Activated CD8-positive, alpha-beta T cell treated with anti-CD3 and anti-CD28 coated beads, Interleukin-2, amount 10 ng/mL, durations not matched to agents 7 days and 5 days (primary cell): ENCODE data around the gene PSME1. TPM values are rescaled to one million over a fixed set of nuclear protein-coding genes. Genes with fewer than 3 reads are reported as not detected.

ENCODE experiments used
- ATAC-seq: fragments of 150-1000 bp; cut with Tn5 transposase; one replicate; pipeline ENCODE4 v1.10.0; 2021; ENCODE audit warnings: moderate library complexity
- CTCF ChIA-PET: fragments of 350-600 bp; sonication (Branson Sonifier 250); formaldehyde crosslinking; loops from one replicate; lab custom pipeline; 2021; ENCODE audit warnings: antibody characterized with exemption; lab: Charles Lee
- POLR2A ChIA-PET: fragments of 350-600 bp; sonication (Branson Sonifier 250); formaldehyde crosslinking; loops from one replicate; lab custom pipeline; 2021; ENCODE audit warnings: antibody characterized with exemption; lab: Charles Lee
- DNase-seq: peaks from one replicate; pipeline ENCODE4 v3.0.0-alpha.2; 2020
- H3K27ac Mint-ChIP-seq: one replicate; pipeline ENCODE4 v1.8.0; 2021; ENCODE audit warnings: mild to moderate bottlenecking, mixed read lengths
- H3K27me3 Mint-ChIP-seq: one replicate; pipeline ENCODE4 v1.8.0; 2021; ENCODE audit warnings: low read depth, mixed read lengths
- H3K36me3 Mint-ChIP-seq: one replicate; pipeline ENCODE4 v1.8.0; 2021; ENCODE audit warnings: low read depth, mixed read lengths
- H3K4me1 Mint-ChIP-seq: one replicate; pipeline ENCODE4 v1.8.0; 2021; ENCODE audit warnings: low read depth, mixed read lengths
- H3K4me3 Mint-ChIP-seq: one replicate; pipeline ENCODE4 v1.8.0; 2021; ENCODE audit warnings: mild to moderate bottlenecking, mixed read lengths
- H3K9me3 Mint-ChIP-seq: one replicate; pipeline ENCODE4 v1.8.0; 2022; ENCODE audit warnings: mixed read lengths; ENCODE audit not compliant: insufficient read depth
- total RNA-seq, 2 experiments: library from RNA; stranded (reverse); gene quantifications; one replicate each; pipeline ENCODE4 v1.2.3, GENCODE V29; 2021

PSME1 gene
- total RNA-seq, 2 experiments from 2014 or later = 516 to 530 TPM

DNA sequence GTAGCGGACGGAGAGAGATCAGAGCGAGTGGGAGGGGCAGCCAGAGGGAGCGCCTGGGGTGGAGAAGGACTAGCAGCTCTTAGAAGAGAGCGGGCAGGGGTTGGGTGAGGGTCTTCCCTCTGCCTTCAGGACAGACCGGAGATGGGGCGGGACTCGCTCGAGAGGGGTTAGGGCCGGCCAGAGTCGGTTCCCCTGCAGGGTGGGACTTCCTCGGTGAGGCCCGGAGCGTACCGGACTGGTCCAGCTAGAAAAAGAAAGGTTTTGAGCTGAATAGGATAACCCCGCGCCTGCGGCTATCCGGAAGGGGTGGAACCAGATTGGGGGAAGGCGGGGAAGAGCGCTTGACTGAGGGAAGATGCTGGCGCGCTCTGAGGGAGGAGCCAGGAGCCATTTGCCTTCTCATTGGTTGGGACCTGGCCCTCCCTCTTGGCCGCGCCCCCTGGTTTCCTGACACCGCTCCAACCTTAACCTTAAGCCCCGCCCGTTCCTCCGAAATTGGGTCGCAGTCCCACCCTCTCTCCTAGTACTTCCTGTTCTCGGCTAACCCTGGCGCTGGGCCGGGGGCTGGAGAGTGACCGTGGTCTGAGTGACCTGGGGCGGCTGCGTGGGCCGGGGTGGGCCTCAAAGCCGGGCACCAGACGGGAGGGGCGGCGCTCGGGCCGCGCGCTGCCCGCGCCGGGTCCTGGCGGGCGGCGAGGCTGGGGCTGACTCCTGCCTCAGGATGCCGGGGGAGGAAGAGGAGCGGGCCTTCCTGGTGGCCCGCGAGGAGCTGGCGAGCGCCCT lies 11.2 kb downstream of the PSME1 start, which contains the start of gene RNF31:
Gene RNF31, plus strand, starts transcription at position 521 of the 783 bp plus-strand sequence. Its CDS starts 201 bp downstream, at position 722.
- Mint-ChIP-seq H3K27ac (peak within 1 kb of the TSS; percentile 95), H3K36me3 (peaks cover 81% of the 10 kb centered on the region), H3K9me3 (no peaks in the 10 kb centered on the region), H3K27me3 (no peaks in the 10 kb centered on the region), H3K4me1 (peaks cover 67% of the 10 kb centered on the region), H3K4me3 (peak within 1 kb of the TSS; percentile 88)
- ChIA-PET POLR2A (interaction anchor here (0.6 to 10.1 kb wide), 17 partner anchors 9 to 546 kb away, joined by 3 to 229 read pairs (median 9); partner anchors contain the start of genes CHMP4A, DCAF11, FITM1 and IPO4), CTCF (interaction anchor here (0.7 to 6.1 kb wide), 11 partner anchors 8 to 160 kb away, joined by 3 to 77 read pairs (median 5); partner anchors contain the start of genes CIDEB, DCAF11, IPO4 and IRF9)
- ATAC-seq (peak; percentile 87), DNase-seq (peak; percentile 100)

GRCh38 chr14:24147761-24148428 lies 11.9 kb downstream of the PSME1 start:
- H3K4me1 Mint-ChIP-seq = peaks cover 61% of the 10 kb centered on the region
- peak; percentile 36 for DNase-seq

DNA sequence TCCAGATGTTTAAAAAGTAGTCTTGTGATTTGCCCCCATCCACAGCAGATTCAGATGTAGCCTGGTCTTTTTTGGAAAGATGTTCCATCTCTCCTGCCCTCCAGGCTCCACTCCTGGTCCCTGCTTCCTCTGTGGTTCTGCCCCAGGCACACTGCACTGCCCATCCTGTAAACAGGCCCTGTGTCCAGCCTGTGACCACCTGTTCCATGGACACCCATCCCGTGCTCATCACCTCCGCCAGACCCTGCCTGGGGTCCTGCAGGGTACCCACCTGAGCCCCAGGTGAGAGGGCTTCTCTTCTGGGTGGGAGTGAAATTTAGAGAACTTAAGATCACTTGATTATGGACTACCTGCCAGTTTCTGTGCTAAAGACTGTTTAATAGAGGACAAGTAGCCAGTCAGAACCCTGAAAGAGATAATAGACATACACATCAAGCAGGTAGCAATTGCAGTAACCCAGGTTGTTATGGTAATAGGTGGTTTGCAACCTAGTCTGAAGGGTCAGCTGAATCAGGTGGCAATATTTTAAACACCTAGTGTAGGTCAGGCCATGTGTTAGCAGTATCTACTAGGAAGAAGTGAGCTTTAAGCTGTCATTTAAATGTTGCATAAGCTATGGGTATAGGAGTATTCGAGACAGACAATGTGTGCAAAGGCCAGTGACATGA lies 13.4 kb downstream of the PSME1 start:
- peaks cover 71% of the 10 kb centered on the region for H3K36me3 Mint-ChIP-seq
- no peaks in the 10 kb centered on the region for H3K27me3 Mint-ChIP-seq
- peak overlapping the region; percentile 88 for H3K4me3 Mint-ChIP-seq
- POLR2A ChIA-PET = interaction anchor here (1.1 to 10.1 kb wide), 4 partner anchors 12 to 35 kb away, joined by 3 to 229 read pairs (median 52); partner anchors contain the start of genes DCAF11, IRF9, NRL and PSME1
- H3K27ac Mint-ChIP-seq = peak overlapping the region; percentile 57
- no peaks in the 10 kb centered on the region for H3K9me3 Mint-ChIP-seq
- DNase-seq (no peak), ATAC-seq (no peak)
- H3K4me1 Mint-ChIP-seq = peaks cover 47% of the 10 kb centered on the region
- CTCF ChIA-PET = interaction anchor here (1.0 to 6.1 kb wide), 5 partner anchors 11 to 91 kb away, joined by 3 to 77 read pairs (median 25); partner anchors contain the start of genes IRF9 and PSME1

More at GRCh38 chr14:24147761-24148428, 11.9 kb downstream of the PSME1 start:
- POLR2A ChIA-PET = interaction anchor here (0.8 to 10.1 kb wide), 8 partner anchors 11 to 66 kb away, joined by 3 to 229 read pairs (median 13); partner anchors contain the start of genes CHMP4A, DCAF11, IPO4 and IRF9
- Mint-ChIP-seq H3K27ac (peak overlapping the region; percentile 92), H3K9me3 (no peaks in the 10 kb centered on the region), H3K4me3 (peak overlapping the region; percentile 88), H3K36me3 (peaks cover 80% of the 10 kb centered on the region), H3K27me3 (no peaks in the 10 kb centered on the region)
- CTCF ChIA-PET = interaction anchor here (1.1 to 6.1 kb wide), 6 partner anchors 11 to 68 kb away, joined by 3 to 77 read pairs (median 24); partner anchors contain the start of genes DCAF11, IPO4, IRF9 and NRL
- ATAC-seq = no peak

GRCh38 chr14:24150061-24150460 lies 14.1 kb downstream of the PSME1 start:
- Mint-ChIP-seq H3K36me3 (peaks cover 71% of the 10 kb centered on the region), H3K4me3 (no peak overlapping the region), H3K27me3 (no peaks in the 10 kb centered on the region), H3K9me3 (no peaks in the 10 kb centered on the region), H3K4me1 (peaks cover 42% of the 10 kb centered on the region), H3K27ac (peak overlapping the region; percentile 54)
- ChIA-PET CTCF (interaction anchor here (1.0 to 3.4 kb wide), 3 partner anchors 11 to 92 kb away, joined by 3 to 35 read pairs (median 3); partner anchors contain the start of gene IRF9), POLR2A (interaction anchor here (1.1 to 10.1 kb wide), 3 partner anchors 13 to 39 kb away, joined by 3 to 229 read pairs (median 7); partner anchors contain the start of genes DCAF11, IPO4, IRF9 and NRL)
- ATAC-seq (no peak), DNase-seq (no peak)

GRCh38 chr14:24150567-24150966 lies 14.6 kb downstream of the PSME1 start:
- POLR2A ChIA-PET = interaction anchor here (0.7 to 10.1 kb wide), 4 partner anchors 9 to 38 kb away, joined by 3 to 229 read pairs (median 6); partner anchors contain the start of genes EMC9, IPO4, IRF9 and PSME1
- ATAC-seq = no peak
- no peak for DNase-seq
- CTCF ChIA-PET = interaction anchor here (1.0 to 3.4 kb wide), 3 partner anchors 10 to 93 kb away, joined by 3 to 35 read pairs (median 3); partner anchors contain the start of gene IRF9
- H3K9me3 Mint-ChIP-seq = no peaks in the 10 kb centered on the region
- peaks cover 70% of the 10 kb centered on the region for H3K36me3 Mint-ChIP-seq
- H3K27ac Mint-ChIP-seq = peak overlapping the region; percentile 54
- H3K4me3 Mint-ChIP-seq = no peak overlapping the region
- H3K4me1 Mint-ChIP-seq = peaks cover 37% of the 10 kb centered on the region
- H3K27me3 Mint-ChIP-seq = no peaks in the 10 kb centered on the region

- DNase-seq = no peak
- Mint-ChIP-seq H3K9me3 (no peaks in the 10 kb centered on the region), H3K4me1 (peaks cover 36% of the 10 kb centered on the region), H3K36me3 (peaks cover 70% of the 10 kb centered on the region), H3K4me3 (no peak overlapping the region), H3K27ac (no peak overlapping the region), H3K27me3 (no peaks in the 10 kb centered on the region)
- no peak for ATAC-seq
- CTCF ChIA-PET = interaction anchor here (1.2 to 3.4 kb wide), 2 partner anchors 10 to 36 kb away, joined by 3 to 35 read pairs; partner anchors contain the start of gene IRF9
- POLR2A ChIA-PET = interaction anchor here (0.7 to 10.1 kb wide), 4 partner anchors 10 to 38 kb away, joined by 3 to 229 read pairs (median 6); partner anchors contain the start of genes EMC9, IPO4, IRF9 and PSME1
Measured at GRCh38 chr14:24150993-24151392, 15.0 kb downstream of the PSME1 start.

GRCh38 chr14:24151404-24152080 lies 15.5 kb downstream of the PSME1 start:
- CTCF ChIA-PET = interaction anchor here (1.2 to 3.4 kb wide), 2 partner anchors 9 to 36 kb away, joined by 3 to 35 read pairs; partner anchors contain the start of gene IRF9
- Mint-ChIP-seq H3K27me3 (no peaks in the 10 kb centered on the region), H3K9me3 (no peaks in the 10 kb centered on the region), H3K4me1 (peaks cover 36% of the 10 kb centered on the region), H3K27ac (no peak overlapping the region), H3K4me3 (no peak overlapping the region), H3K36me3 (peaks cover 66% of the 10 kb centered on the region)
- DNase-seq (no peak), ATAC-seq (no peak)
- POLR2A ChIA-PET = interaction anchor here (0.5 to 10.1 kb wide), 6 partner anchors 10 to 47 kb away, joined by 3 to 229 read pairs (median 4); partner anchors contain the start of genes EMC9, IPO4, IRF9 and PSME1

DNA sequence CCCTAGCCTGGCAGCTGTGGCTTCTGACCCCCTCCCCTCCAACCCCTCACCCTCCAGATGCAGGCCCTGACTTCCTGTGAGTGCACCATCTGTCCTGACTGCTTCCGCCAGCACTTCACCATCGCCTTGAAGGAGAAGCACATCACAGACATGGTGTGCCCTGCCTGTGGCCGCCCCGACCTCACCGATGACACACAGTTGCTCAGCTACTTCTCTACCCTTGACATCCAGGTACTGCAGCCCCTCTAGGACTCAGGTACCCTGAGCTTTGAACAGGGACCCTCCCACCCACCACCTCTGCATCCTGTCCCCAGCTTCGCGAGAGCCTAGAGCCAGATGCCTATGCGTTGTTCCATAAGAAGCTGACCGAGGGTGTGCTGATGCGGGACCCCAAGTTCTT lies 19.1 kb downstream of the PSME1 start:
- CTCF ChIA-PET = interaction anchor here (0.7 to 1.8 kb wide), 4 partner anchors 8 to 41 kb away, joined by 3 to 5 read pairs (median 4); partner anchors contain the start of genes DCAF11, PSME1, PSME2 and RNF31
- DNase-seq (no peak), ATAC-seq (no peak)
- POLR2A ChIA-PET = interaction anchor here (0.8 to 4.7 kb wide), 3 partner anchors 9 to 57 kb away, joined by 3 to 21 read pairs (median 6); partner anchors contain the start of genes DCAF11, NRL and PSME2
- Mint-ChIP-seq H3K27ac (peak overlapping the region; percentile 78), H3K4me3 (no peak overlapping the region), H3K4me1 (peaks cover 28% of the 10 kb centered on the region), H3K9me3 (no peaks in the 10 kb centered on the region), H3K36me3 (peaks cover 71% of the 10 kb centered on the region), H3K27me3 (no peaks in the 10 kb centered on the region)

- ATAC-seq = no peak
- Mint-ChIP-seq H3K27ac (peak overlapping the region; percentile 61), H3K27me3 (no peaks in the 10 kb centered on the region), H3K4me1 (peaks cover 25% of the 10 kb centered on the region), H3K4me3 (no peak overlapping the region), H3K36me3 (peaks cover 72% of the 10 kb centered on the region), H3K9me3 (no peaks in the 10 kb centered on the region)
- ChIA-PET CTCF (no interaction called here), POLR2A (interaction anchor here (0.6 to 4.7 kb wide), 2 partner anchors 11 to 42 kb away, joined by 3 to 21 read pairs; partner anchors contain the start of genes DCAF11, NRL and PSME2)
- DNase-seq = no peak
Measured at GRCh38 chr14:24156840-24157239, 20.8 kb downstream of the PSME1 start.

DNA sequence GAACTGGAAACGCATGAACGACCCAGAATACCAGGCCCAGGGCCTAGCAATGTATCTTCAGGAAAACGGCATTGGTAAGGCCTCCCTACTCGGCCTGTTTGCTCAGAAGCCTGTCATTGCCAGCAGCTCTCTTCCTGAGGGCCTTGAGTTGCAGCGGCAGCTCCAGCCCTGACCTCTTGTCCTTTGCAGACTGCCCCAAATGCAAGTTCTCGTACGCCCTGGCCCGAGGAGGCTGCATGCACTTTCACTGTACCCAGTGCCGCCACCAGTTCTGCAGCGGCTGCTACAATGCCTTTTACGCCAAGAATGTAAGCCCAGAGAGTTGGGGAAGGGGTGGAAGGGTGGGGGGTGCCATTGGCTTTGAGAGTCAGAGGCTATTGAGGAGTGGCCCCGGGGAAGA lies 21.3 kb downstream of the PSME1 start:
- no peak overlapping the region for H3K4me3 Mint-ChIP-seq
- peaks cover 24% of the 10 kb centered on the region for H3K4me1 Mint-ChIP-seq
- no peaks in the 10 kb centered on the region for H3K27me3 Mint-ChIP-seq
- H3K27ac Mint-ChIP-seq = peak overlapping the region; percentile 67
- peaks cover 74% of the 10 kb centered on the region for H3K36me3 Mint-ChIP-seq
- POLR2A ChIA-PET = interaction anchor here (0.6 to 4.7 kb wide), 2 partner anchors 11 to 43 kb away, joined by 3 to 21 read pairs; partner anchors contain the start of genes DCAF11, NRL and PSME2
- CTCF ChIA-PET = no interaction called here
- DNase-seq (no peak), ATAC-seq (no peak)
- no peaks in the 10 kb centered on the region for H3K9me3 Mint-ChIP-seq
